ENCODE results near the gene DAGLB. TPM values are rescaled to one million over a fixed set of nuclear protein-coding genes. Genes with fewer than 3 reads are reported as not detected.

The DAGLB gene
- total and polyA plus RNA-seq, 2 of the 8 experiments (the other 6 are each of a cell fraction or from before 2014, with no cell fraction given) = 27.0 to 39.6 TPM

DNA sequence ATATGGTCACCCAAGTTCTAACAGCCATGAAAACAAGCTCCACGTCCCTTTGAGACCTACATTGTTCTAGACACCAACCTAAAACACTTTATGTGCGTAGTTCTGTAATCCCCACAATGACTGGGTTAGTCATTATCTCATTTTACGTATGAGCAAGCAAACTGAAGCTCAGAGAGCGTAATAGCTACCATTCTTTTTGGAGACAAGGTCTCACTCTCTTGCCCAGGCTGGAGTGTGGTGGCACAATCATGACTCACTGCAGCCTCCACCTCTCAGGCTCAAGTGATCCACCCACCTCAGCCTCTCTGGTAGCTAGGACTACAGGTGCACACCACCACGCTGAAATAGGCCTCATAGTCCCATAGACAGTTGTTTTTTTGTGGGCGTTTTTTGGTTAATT, 10.5 kb downstream of the DAGLB start:
- H3K4me2 ChIP-seq (ENCODE audit: insufficient read depth in 1 of 2, low read depth in 2 of 2, low read length in 2 of 2) = no peak overlapping the region
- no peak overlapping the region for H3K23ac ChIP-seq (ENCODE audit: insufficient read length)
- H2BK120ac ChIP-seq (replicated peaks; ENCODE audit: low read depth, low read length) = no peak overlapping the region
- CTCF ChIA-PET (ENCODE audit: partially characterized antibody) = interaction anchor here (0.6 to 2.1 kb wide), 5 partner anchors 8 to 439 kb away, joined by 3 to 7 read pairs (median 4); no protein-coding TSS in a partner anchor
- no peak overlapping the region for H3K14ac ChIP-seq (ENCODE audit: insufficient read length)
- H4K5ac ChIP-seq (ENCODE audit: insufficient read length, low read depth, low read length) = no peak overlapping the region
- no peak overlapping the region for H2BK15ac ChIP-seq (ENCODE audit: low read length)
- H3K4me3 ChIP-seq (ENCODE audit: extremely low read depth in 1 of 4, insufficient read depth in 2 of 4, low read depth in 3 of 4, low read length in 4 of 4) = no peak overlapping the region
- no peak overlapping the region for H3K27ac ChIP-seq (ENCODE audit: low read depth, low read length)
- H4K8ac ChIP-seq (ENCODE audit: extremely low read depth, insufficient read depth, low read length) = no peak overlapping the region
- H2BK5ac ChIP-seq (ENCODE audit: low read depth, low read length) = no peak overlapping the region
- no peak overlapping the region for H2BK20ac ChIP-seq (ENCODE audit: low read length)
- no peak overlapping the region for H4K91ac ChIP-seq (replicated peaks; ENCODE audit: insufficient read length, low read length)
- no peak overlapping the region for H2BK12ac ChIP-seq (ENCODE audit: low read depth, low read length)
- FAIRE-seq (no peak), DNase-seq (ENCODE audit: low read depth in 1 of 2, low spot score in 2 of 2) (no peak)
- WGBS, 2 experiments (ENCODE audit: extremely low coverage in 1 of 2, insufficient coverage in 1 of 2, insufficient read length in 1 of 2, insufficient replicate concordance in 2 of 2, low coverage in 1 of 2, low lambda C conversion rate in 2 of 2, missing lambda C conversion rate in 1 of 2) = 87% methylated on average over 6 of the region's 6 CpGs; no CpG with 5 or more reads in 1 of the 2 experiments
- peaks cover 0 to 2% (median 0%) of the 10 kb centered on the region in 4 experiments; a peak in 2 of 7 replicates for H3K4me1 ChIP-seq (replicated peaks in 1 of 4; ENCODE audit: control insufficient read depth in 3 of 4, insufficient read depth in 4 of 4, low read length in 3 of 4)
- H3K4ac ChIP-seq (replicated peaks; ENCODE audit: insufficient read length, low read depth, low read length) = no peak overlapping the region
- peaks cover 2 to 25% (median 21%) of the 10 kb centered on the region in 4 experiments; a peak in 6 of 8 replicates for H3K36me3 ChIP-seq (ENCODE audit: control insufficient read depth in 2 of 4, insufficient read depth in 4 of 4, low read length in 3 of 4)
- H3K23me2 ChIP-seq (ENCODE audit: low read depth, low read length) = no peaks in the 10 kb centered on the region
- H3K27me3 ChIP-seq (replicated peaks in 1 of 4; ENCODE audit: control insufficient read depth in 3 of 4, extremely low read depth in 1 of 4, insufficient read depth in 3 of 4, low read length in 3 of 4) = no peaks in the 10 kb centered on the region
- H3K9ac ChIP-seq (replicated peaks in 1 of 4; ENCODE audit: extremely low read depth in 1 of 4, low read depth in 3 of 4, low read length in 3 of 4) = no peak overlapping the region
- peaks cover 21% of the 10 kb centered on the region for H3K79me1 ChIP-seq (ENCODE audit: low read depth, low read length)
- H4K20me1 ChIP-seq (replicated peaks in 1 of 2; ENCODE audit: control insufficient read depth in 1 of 2, insufficient read depth in 2 of 2, low read length in 2 of 2) = peaks cover 14 to 21% of the 10 kb centered on the region in 2 experiments
- POLR2A ChIA-PET (ENCODE audit: partially characterized antibody) = interaction anchor here (3.1 kb wide), 1 partner anchor 10 kb away, joined by 25 read pairs; the partner anchor contains the start of gene DAGLB
- peaks cover 6 to 70% of the 10 kb centered on the region in 2 experiments for H3K79me2 ChIP-seq (ENCODE audit: control insufficient read depth in 1 of 2, insufficient read depth in 2 of 2, low read length in 2 of 2)
- H2AFZ ChIP-seq (ENCODE audit: low read length) = no peak overlapping the region
- H3K56ac ChIP-seq (replicated peaks; ENCODE audit: insufficient read length, low read depth, low read length) = no peak overlapping the region
- H3K18ac ChIP-seq (ENCODE audit: extremely low read depth, low read length) = no peak overlapping the region
- no peaks in the 10 kb centered on the region for H3K9me3 ChIP-seq (ENCODE audit: insufficient read depth in 2 of 2, low read depth in 1 of 2, low read length in 1 of 2)
- H2AK5ac ChIP-seq (ENCODE audit: low read depth, low read length) = no peak overlapping the region
- TF ChIP-seq ASH2L (IDR thresholded peaks at IDR 0.05; ENCODE audit: low read length) (no peak), SIN3A (conservative IDR thresholded peaks at IDR 0.05 in 1 of 2, IDR thresholded peaks at IDR 0.05 in 1 of 2; ENCODE audit: low read depth in 1 of 2, low read length in 2 of 2) (no peak), TCF12 (IDR thresholded peaks at IDR 0.05; ENCODE audit: low read depth, low read length) (no peak), RFX5 (IDR thresholded peaks at IDR 0.05; ENCODE audit: borderline replicate concordance, low read depth, low read length) (no peak), KDM4A (IDR thresholded peaks at IDR 0.05; ENCODE audit: low read depth, low read length, severe bottlenecking) (no peak)
- TF ChIP-seq, protein P1, sequence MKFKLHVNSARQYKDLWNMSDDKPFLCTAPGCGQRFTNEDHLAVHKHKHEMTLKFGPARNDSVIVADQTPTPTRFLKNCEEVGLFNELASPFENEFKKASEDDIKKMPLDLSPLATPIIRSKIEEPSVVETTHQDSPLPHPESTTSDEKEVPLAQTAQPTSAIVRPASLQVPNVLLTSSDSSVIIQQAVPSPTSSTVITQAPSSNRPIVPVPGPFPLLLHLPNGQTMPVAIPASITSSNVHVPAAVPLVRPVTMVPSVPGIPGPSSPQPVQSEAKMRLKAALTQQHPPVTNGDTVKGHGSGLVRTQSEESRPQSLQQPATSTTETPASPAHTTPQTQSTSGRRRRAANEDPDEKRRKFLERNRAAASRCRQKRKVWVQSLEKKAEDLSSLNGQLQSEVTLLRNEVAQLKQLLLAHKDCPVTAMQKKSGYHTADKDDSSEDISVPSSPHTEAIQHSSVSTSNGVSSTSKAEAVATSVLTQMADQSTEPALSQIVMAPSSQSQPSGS (IDR thresholded peaks at IDR 0.05; ENCODE audit: low read length) = no peak
